HL-60 (cell line): ENCODE measurements around the gene CCDC17.

Source experiments
- POLR2AphosphoS5 ChIP-seq: IDR thresholded peaks from 2 replicates; pipeline ENCODE4 v1.6.1; 2012; ENCODE audit warnings: low read depth
- TF ChIP-seq, protein P1 (sequence below): IDR thresholded peaks from one replicate; pipeline ENCODE4 v1.5.1; 2011; ENCODE audit warnings: low read length, control low read depth, inconsistent platforms; ENCODE audit not compliant: insufficient read depth
- TF ChIP-seq, protein P2 (sequence below): IDR thresholded peaks from 2 replicates; pipeline ENCODE4 v1.6.1; 2012; ENCODE audit warnings: low read depth; ENCODE audit not compliant: insufficient replicate concordance

DNA sequence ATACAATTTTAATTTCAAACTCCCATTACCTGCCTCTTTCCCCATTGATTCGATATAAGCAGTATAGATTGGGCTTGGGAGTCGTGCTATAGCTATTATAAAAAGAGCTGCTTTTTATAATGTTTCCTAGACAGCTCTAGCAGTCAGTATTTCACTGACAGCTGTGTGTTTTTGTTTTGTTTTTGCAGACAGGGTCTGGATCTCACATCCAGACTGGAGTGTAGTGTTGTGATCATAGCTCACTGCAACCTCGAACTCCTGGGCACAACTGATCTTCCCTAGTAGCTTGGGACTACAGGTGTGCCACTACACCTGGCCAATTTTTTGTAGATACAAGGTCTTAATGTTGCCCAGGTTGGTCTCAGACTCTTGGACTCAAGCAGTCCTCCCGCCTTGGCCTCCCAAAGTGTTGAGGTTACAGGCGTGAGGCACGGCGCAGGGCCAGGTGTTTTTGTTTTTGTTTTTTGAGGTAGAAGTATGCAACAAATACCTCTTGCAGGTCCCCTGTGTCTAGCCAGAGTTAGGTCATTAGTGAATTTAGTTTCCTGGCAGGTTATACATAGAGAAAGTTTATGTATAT, 38.3 kb downstream of the CCDC17 start:
- TF ChIP-seq, protein P1, sequence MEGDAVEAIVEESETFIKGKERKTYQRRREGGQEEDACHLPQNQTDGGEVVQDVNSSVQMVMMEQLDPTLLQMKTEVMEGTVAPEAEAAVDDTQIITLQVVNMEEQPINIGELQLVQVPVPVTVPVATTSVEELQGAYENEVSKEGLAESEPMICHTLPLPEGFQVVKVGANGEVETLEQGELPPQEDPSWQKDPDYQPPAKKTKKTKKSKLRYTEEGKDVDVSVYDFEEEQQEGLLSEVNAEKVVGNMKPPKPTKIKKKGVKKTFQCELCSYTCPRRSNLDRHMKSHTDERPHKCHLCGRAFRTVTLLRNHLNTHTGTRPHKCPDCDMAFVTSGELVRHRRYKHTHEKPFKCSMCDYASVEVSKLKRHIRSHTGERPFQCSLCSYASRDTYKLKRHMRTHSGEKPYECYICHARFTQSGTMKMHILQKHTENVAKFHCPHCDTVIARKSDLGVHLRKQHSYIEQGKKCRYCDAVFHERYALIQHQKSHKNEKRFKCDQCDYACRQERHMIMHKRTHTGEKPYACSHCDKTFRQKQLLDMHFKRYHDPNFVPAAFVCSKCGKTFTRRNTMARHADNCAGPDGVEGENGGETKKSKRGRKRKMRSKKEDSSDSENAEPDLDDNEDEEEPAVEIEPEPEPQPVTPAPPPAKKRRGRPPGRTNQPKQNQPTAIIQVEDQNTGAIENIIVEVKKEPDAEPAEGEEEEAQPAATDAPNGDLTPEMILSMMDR = no peak
- TF ChIP-seq, protein P2, sequence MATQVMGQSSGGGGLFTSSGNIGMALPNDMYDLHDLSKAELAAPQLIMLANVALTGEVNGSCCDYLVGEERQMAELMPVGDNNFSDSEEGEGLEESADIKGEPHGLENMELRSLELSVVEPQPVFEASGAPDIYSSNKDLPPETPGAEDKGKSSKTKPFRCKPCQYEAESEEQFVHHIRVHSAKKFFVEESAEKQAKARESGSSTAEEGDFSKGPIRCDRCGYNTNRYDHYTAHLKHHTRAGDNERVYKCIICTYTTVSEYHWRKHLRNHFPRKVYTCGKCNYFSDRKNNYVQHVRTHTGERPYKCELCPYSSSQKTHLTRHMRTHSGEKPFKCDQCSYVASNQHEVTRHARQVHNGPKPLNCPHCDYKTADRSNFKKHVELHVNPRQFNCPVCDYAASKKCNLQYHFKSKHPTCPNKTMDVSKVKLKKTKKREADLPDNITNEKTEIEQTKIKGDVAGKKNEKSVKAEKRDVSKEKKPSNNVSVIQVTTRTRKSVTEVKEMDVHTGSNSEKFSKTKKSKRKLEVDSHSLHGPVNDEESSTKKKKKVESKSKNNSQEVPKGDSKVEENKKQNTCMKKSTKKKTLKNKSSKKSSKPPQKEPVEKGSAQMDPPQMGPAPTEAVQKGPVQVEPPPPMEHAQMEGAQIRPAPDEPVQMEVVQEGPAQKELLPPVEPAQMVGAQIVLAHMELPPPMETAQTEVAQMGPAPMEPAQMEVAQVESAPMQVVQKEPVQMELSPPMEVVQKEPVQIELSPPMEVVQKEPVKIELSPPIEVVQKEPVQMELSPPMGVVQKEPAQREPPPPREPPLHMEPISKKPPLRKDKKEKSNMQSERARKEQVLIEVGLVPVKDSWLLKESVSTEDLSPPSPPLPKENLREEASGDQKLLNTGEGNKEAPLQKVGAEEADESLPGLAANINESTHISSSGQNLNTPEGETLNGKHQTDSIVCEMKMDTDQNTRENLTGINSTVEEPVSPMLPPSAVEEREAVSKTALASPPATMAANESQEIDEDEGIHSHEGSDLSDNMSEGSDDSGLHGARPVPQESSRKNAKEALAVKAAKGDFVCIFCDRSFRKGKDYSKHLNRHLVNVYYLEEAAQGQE = no peak
- no peak for TF ChIP-seq POLR2AphosphoS5
